Fibroblast of the conjunctiva (primary cell): ENCODE data around the gene CLK4.

ENCODE experiments used
- DNase-seq: peaks from one replicate; pipeline ENCODE4 v3.0.0-alpha.2; 2010; ENCODE audit warnings: low read depth

Gene CLK4

GRCh38 chr5:178587763-178588611, 38.9 kb downstream of the CLK4 start:
- no peak for DNase-seq

GRCh38 chr5:178586396-178586795, 40.5 kb downstream of the CLK4 start:
- no peak for DNase-seq

- DNase-seq = peak; percentile 30
These were observed 41.4 kb downstream of the CLK4 start for GRCh38 chr5:178585421-178585820.

GRCh38 chr5:178583279-178583678, 43.6 kb downstream of the CLK4 start:
- DNase-seq = no peak

- DNase-seq = no peak
These were observed 44.6 kb downstream of the CLK4 start for GRCh38 chr5:178582291-178582690.

- no peak for DNase-seq
These were observed 45.2 kb downstream of the CLK4 start for GRCh38 chr5:178581621-178582020.

- DNase-seq = no peak
These were observed 46.4 kb downstream of the CLK4 start for GRCh38 chr5:178580271-178580955.

- no peak for DNase-seq
These were observed 48.9 kb downstream of the CLK4 start for GRCh38 chr5:178577944-178578343.

- DNase-seq = no peak
These were observed 49.4 kb downstream of the CLK4 start for GRCh38 chr5:178577376-178577839.

- no peak for DNase-seq
These were observed 50.1 kb downstream of the CLK4 start for GRCh38 chr5:178576591-178577351.

- DNase-seq = no peak
These were observed 53.6 kb downstream of the CLK4 start for GRCh38 chr5:178573216-178573615.

- no peak for DNase-seq
These were observed 54.2 kb downstream of the CLK4 start for GRCh38 chr5:178572617-178573016.

- DNase-seq = no peak
These were observed 57.4 kb downstream of the CLK4 start for GRCh38 chr5:178569485-178569884.

- DNase-seq = no peak
These were observed 61.9 kb downstream of the CLK4 start for GRCh38 chr5:178564811-178565550.

GRCh38 chr5:178564397-178564796, 62.5 kb downstream of the CLK4 start:
- no peak for DNase-seq

GRCh38 chr5:178563621-178564020, 63.2 kb downstream of the CLK4 start:
- DNase-seq = no peak

GRCh38 chr5:178561746-178562264, 65.0 kb downstream of the CLK4 start:
- DNase-seq = no peak

GRCh38 chr5:178560911-178561310, 65.9 kb downstream of the CLK4 start:
- DNase-seq = no peak

- no peak for DNase-seq
These were observed 69.4 kb downstream of the CLK4 start for GRCh38 chr5:178557416-178557815.

- no peak for DNase-seq
These were observed 71.1 kb downstream of the CLK4 start for GRCh38 chr5:178555771-178556211.

- DNase-seq = no peak
These were observed 71.8 kb downstream of the CLK4 start for GRCh38 chr5:178555005-178555404.

- DNase-seq = no peak
These were observed 72.5 kb downstream of the CLK4 start for GRCh38 chr5:178554311-178554710.
